ENCODE data around the gene MRI1.

MRI1 gene

GRCh38 chr19:13821292-13821691, 57.0 kb downstream of the MRI1 start:
- DNase-seq (ENCODE audit: low read depth in 4 of 4, low spot score in 1 of 4), result no peak

GRCh38 chr19:13823256-13823655, 58.9 kb downstream of the MRI1 start:
- DNase-seq (ENCODE audit: low read depth in 4 of 4, low spot score in 1 of 4), result no peak
